ENCODE results near the gene MTG2.

DNA sequence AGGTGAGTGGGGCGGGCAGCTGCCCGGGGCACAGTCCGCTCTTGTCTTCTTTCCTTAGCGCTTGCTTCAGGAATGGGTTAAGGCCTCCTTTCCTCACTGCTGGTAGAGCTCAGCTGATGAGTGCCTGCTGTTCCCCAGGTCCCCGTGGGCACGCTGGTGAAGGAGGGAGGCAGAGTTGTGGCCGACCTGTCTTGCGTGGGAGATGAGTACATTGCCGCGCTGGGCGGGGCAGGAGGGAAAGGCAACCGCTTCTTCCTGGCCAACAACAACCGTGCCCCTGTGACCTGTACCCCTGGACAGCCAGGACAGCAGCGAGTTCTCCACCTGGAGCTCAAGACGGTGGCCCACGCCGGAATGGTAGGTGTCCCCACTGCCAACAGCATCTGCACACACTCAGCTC, 15.7 kb downstream of the MTG2 start:
- TF ChIP-seq, protein P1, sequence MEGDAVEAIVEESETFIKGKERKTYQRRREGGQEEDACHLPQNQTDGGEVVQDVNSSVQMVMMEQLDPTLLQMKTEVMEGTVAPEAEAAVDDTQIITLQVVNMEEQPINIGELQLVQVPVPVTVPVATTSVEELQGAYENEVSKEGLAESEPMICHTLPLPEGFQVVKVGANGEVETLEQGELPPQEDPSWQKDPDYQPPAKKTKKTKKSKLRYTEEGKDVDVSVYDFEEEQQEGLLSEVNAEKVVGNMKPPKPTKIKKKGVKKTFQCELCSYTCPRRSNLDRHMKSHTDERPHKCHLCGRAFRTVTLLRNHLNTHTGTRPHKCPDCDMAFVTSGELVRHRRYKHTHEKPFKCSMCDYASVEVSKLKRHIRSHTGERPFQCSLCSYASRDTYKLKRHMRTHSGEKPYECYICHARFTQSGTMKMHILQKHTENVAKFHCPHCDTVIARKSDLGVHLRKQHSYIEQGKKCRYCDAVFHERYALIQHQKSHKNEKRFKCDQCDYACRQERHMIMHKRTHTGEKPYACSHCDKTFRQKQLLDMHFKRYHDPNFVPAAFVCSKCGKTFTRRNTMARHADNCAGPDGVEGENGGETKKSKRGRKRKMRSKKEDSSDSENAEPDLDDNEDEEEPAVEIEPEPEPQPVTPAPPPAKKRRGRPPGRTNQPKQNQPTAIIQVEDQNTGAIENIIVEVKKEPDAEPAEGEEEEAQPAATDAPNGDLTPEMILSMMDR (IDR thresholded peaks at IDR 0.05), result no peak
- no peak for TF ChIP-seq POLR2A (IDR thresholded peaks at IDR 0.05)
- TF ChIP-seq EP300 (IDR thresholded peaks at IDR 0.05), result no peak
- no peak for TF ChIP-seq POLR2AphosphoS5 (IDR thresholded peaks at IDR 0.05)
